Prostate gland (tissue), 2 donors: Measurements from ENCODE around the gene RSPO3. TPM values are rescaled to one million over a fixed set of nuclear protein-coding genes. Genes with fewer than 3 reads are reported as not detected.
"Not testable (repeated sequence)": the region's sequence is repeated elsewhere in the genome, so short reads cannot be mapped to it uniquely, and the experiment has no call there.

Experiments
- DNase-seq: peaks from one replicate; pipeline ENCODE4 v3.0.0-alpha.2; 2019; ENCODE audit warnings: low spot score
- H3K27ac ChIP-seq, 2 donors: fragments of 200-600 bp; sonication (generic); 2 replicates each; pipeline ENCODE4 v1.5.1; 2017 to 2019
- H3K27me3 ChIP-seq: fragments of 200-600 bp; sonication (generic); replicated peaks from 2 replicates; pipeline ENCODE4 v1.5.1; 2019; ENCODE audit not compliant: insufficient read depth
- H3K36me3 ChIP-seq, 2 donors: fragments of 200-600 bp; sonication (generic); 1 replicate in 1 of 2; 2 replicates in 1 of 2; pipeline versions ENCODE4 v1.5.1 to v1.8.1; 2017 to 2019
- H3K4me1 ChIP-seq: fragments of 200-600 bp; sonication (generic); replicated peaks from 2 replicates; pipeline ENCODE4 v1.5.1; 2019
- H3K4me3 ChIP-seq, 2 donors: fragments of 200-600 bp; sonication (generic); 2 replicates each; pipeline ENCODE4 v1.5.1; 2017 to 2019
- H3K9me3 ChIP-seq: fragments of 200-600 bp; sonication (generic); 2 replicates; pipeline ENCODE4 v1.5.1; 2017
- POLR2A ChIP-seq: fragments of 450-650 bp; IDR thresholded peaks from one replicate; pipeline ENCODE4 v1.6.1; 2016; ENCODE audit warnings: antibody characterized with exemption, mild to moderate bottlenecking
- POLR2AphosphoS5 ChIP-seq: sonication (generic); formaldehyde crosslinking; IDR thresholded peaks from one replicate; pipeline ENCODE4 v1.6.1; 2017; ENCODE audit warnings: antibody characterized with exemption
- WGBS: methylation state at CpG from one replicate; pipeline ENCODE4 v1.1.5; 2018; 5-methylcytosine and 5-hydroxymethylcytosine counted together
- intact Hi-C: fragments of 100-400 bp; cut with DNase I; formaldehyde crosslinking; loops from one replicate; pipeline ENCODE4 v1.14.2; 2022
- total RNA-seq, 2 donors: library from RNA; depleted of rRNA; stranded (reverse); fragments of >200 nt; gene quantifications; one replicate each; pipeline ENCODE4 v1.1.0, GENCODE V29; 2016
- TF ChIP-seq, protein P1 (sequence below), 4 experiments: fragments of 200-600 bp in 2 of 4; fragments of 450-650 bp in 2 of 4; sonication (generic) in 2 of 4; IDR thresholded peaks; 1 replicate in 3 of 4; 2 replicates in 1 of 4; pipeline ENCODE4 v1.5.1; 2016 to 2019; ENCODE audit warnings: antibody characterized with exemption in 4 of 4, mild to moderate bottlenecking in 2 of 4, moderate library complexity in 2 of 4

The RSPO3 gene
- total RNA-seq, 2 donors from 2014 or later: 1.9 to 4.8 TPM

DNA sequence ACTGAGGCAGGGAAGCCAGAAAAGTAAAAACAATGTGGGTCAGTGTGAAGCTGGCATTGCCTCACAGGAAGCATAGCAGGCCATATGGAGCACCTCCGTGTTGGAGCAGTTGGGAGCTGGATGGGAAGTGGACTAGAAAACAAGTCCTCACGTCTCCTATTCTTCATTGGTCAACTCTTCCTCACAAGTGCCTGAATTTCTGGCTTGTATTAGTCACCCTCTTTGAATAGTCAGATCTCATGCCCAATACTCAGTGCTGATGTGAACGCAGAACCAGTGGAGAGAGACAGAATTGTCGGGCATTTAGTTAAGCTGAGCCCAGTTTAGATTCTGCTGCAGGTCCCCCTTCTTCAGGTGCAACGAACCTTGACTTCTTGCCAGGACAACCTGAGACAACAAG lies 22.3 kb upstream of the RSPO3 start:
- TF ChIP-seq, protein P1, sequence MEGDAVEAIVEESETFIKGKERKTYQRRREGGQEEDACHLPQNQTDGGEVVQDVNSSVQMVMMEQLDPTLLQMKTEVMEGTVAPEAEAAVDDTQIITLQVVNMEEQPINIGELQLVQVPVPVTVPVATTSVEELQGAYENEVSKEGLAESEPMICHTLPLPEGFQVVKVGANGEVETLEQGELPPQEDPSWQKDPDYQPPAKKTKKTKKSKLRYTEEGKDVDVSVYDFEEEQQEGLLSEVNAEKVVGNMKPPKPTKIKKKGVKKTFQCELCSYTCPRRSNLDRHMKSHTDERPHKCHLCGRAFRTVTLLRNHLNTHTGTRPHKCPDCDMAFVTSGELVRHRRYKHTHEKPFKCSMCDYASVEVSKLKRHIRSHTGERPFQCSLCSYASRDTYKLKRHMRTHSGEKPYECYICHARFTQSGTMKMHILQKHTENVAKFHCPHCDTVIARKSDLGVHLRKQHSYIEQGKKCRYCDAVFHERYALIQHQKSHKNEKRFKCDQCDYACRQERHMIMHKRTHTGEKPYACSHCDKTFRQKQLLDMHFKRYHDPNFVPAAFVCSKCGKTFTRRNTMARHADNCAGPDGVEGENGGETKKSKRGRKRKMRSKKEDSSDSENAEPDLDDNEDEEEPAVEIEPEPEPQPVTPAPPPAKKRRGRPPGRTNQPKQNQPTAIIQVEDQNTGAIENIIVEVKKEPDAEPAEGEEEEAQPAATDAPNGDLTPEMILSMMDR (IDR thresholded peaks at IDR 0.05): no peak
- TF ChIP-seq POLR2A (no peak), POLR2AphosphoS5 (no peak)
- no peaks in the 10 kb centered on the region for H3K36me3 ChIP-seq
- 78% methylated on average over 5 of the region's 5 CpGs for WGBS
- no peak overlapping the region for H3K27ac ChIP-seq
- H3K27me3 ChIP-seq: no peaks in the 10 kb centered on the region
- H3K4me3 ChIP-seq: no peak overlapping the region
- no peak for DNase-seq
- no peaks in the 10 kb centered on the region for H3K9me3 ChIP-seq
- intact Hi-C loops: no loop called here
- H3K4me1 ChIP-seq: no peaks in the 10 kb centered on the region

DNA sequence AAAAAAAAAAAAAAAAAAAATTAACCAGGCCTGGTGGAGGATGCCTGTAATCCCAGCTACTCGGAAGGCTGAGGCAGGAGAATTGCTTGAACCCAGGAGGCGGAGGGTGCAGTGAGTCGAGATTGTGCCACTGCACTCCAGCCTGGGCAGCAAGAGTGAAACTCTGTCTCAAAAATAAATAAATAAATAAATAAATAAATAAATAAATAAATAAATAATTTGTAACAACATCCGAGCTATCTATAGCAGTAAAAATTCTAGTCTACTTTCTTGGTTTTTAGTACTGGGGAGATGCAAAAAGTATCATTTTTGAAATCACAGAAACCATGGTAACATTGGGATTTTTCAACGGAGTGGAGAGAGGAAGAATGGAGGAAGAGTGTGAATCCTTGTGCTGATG lies 21.0 kb upstream of the RSPO3 start:
- H3K27ac ChIP-seq, H3K4me3 ChIP-seq, H3K27me3 ChIP-seq, H3K4me1 ChIP-seq, intact Hi-C loops, H3K9me3 ChIP-seq, DNase-seq, H3K36me3 ChIP-seq: not testable (repeated sequence)
- 98% methylated on average over 5 of the region's 5 CpGs for WGBS

DNA sequence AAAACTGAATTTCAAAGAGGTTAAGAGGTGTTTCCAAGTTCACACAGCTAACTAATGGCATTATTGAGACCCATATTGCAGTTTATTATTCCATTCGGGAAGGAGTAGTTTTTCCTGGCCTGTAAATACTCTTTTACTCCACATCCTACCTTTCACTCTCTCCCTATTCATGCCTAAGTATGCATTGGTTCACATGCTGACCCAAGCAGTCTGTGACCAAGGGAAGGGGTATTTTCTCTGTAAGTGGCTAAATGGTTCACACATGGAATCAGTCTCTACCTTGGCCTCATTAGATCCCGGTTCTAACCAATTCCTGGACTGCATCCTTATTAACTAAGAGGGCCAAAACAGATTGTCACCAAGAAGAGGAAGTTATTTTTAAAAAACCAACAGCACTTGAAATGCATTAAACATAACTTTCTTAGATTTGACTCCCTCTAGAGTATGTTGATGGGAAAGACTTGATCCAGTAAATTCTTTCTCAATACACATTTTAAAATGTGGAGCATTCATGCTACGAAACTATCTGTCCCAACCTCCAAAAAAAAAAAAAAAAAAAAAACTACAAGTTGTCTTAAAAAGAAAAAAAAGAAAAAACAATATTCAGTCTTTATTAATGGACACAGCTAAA lies 17.8 kb upstream of the RSPO3 start:
- Histone ChIP-seq H3K27ac (no peak overlapping the region), H3K27me3 (no peaks in the 10 kb centered on the region), H3K4me1 (no peaks in the 10 kb centered on the region), H3K36me3 (no peaks in the 10 kb centered on the region), H3K4me3 (no peak overlapping the region), H3K9me3 (no peaks in the 10 kb centered on the region)
- no peak for DNase-seq
- intact Hi-C loops: no loop called here
- WGBS: 37% methylated on average over 3 of the region's 3 CpGs
- TF ChIP-seq POLR2AphosphoS5: no peak
- TF ChIP-seq, protein P1 (IDR thresholded peaks at IDR 0.05): peak in 2 of 4 experiments; percentile 8 to 11

DNA sequence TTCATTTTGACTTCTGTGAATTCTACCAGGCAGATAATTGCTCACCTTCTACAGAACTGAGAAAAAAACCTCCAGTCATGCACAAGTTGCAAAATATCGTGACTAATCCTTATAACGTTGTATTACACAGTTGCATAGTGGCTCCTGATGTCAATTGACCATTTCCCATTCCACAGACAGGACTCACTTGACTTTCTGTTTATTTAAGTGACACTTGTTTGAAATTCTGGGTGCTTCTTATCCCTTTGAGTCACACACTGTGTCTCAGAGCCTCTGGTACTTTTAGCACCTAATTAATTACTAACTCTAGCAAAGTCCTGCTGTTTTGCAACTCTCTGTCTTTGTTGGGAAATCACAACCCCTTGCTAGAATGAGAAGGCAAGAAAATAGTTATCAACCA lies 16.2 kb upstream of the RSPO3 start:
- H3K4me1 ChIP-seq: no peaks in the 10 kb centered on the region
- DNase-seq: no peak
- intact Hi-C loops: no loop called here
- H3K27ac ChIP-seq: no peak overlapping the region
- H3K36me3 ChIP-seq: no peaks in the 10 kb centered on the region
- no peak for TF ChIP-seq POLR2A
- H3K4me3 ChIP-seq: no peak overlapping the region
- no peaks in the 10 kb centered on the region for H3K27me3 ChIP-seq
- no peaks in the 10 kb centered on the region for H3K9me3 ChIP-seq
- WGBS: 48% methylated on average over 2 of the region's 2 CpGs

DNA sequence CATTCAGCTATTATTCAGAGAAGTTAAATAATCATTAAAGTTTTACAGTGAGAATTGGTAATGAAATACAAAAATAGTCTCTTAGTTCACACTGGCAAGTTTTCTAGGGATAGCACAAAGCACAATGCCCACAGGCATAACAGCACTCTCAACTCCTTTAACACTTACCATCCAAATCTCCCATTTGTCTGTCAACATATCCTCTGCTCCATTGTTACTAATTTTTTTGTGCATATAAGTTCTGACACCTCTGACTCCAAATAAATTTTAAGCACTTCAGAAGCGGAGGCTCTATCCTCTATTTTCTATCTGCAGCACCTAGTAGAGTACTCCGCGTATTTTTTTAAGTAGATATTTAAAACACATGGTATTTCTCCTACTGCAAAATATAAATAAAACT lies 15.6 kb upstream of the RSPO3 start:
- WGBS: 95% methylated on average over 3 of the region's 3 CpGs
- TF ChIP-seq POLR2AphosphoS5 (no peak), POLR2A (no peak)
- TF ChIP-seq, protein P1 (IDR thresholded peaks at IDR 0.05): no peak
- Histone ChIP-seq H3K27ac (no peak overlapping the region), H3K27me3 (no peaks in the 10 kb centered on the region), H3K4me1 (no peaks in the 10 kb centered on the region), H3K9me3 (no peaks in the 10 kb centered on the region), H3K4me3 (no peak overlapping the region), H3K36me3 (no peaks in the 10 kb centered on the region)
- intact Hi-C loops: no loop called here
- DNase-seq: no peak

DNA sequence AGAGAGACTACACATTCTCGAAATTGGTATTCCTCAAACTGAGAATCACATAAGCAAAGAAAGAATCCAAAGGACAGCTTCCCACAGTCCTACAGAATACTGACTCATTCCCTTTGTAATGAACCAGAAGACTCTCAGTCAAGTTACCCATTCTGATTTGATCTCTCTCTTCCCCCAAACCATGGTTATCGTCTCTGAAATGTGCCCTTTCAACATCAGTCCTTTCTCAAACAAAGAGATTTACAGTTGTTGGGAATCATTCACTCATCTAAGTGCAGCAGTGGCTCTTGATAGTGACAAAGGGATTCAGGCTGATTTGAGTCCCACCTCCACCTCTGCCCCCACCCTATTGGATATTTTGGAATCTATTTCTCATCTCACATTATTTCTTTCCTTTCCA lies 15.0 kb upstream of the RSPO3 start:
- intact Hi-C loops: no loop called here
- no peak for DNase-seq
- Histone ChIP-seq H3K36me3 (no peaks in the 10 kb centered on the region), H3K4me1 (no peaks in the 10 kb centered on the region), H3K9me3 (no peaks in the 10 kb centered on the region), H3K4me3 (no peak overlapping the region), H3K27ac (no peak overlapping the region), H3K27me3 (no peaks in the 10 kb centered on the region)
- WGBS: 64% methylated on average over 2 of the region's 2 CpGs
- no peak for TF ChIP-seq POLR2A
- TF ChIP-seq, protein P1 (IDR thresholded peaks at IDR 0.05): no peak
- no peak for TF ChIP-seq POLR2AphosphoS5
